ENCODE measurements around the gene TYR. TPM values are rescaled to one million over a fixed set of nuclear protein-coding genes. Genes with fewer than 3 reads are reported as not detected.
A peak's percentile ranks its signal among the peaks of the same experiment; 100 is the strongest.
"Not testable (repeated sequence)": the region's sequence is repeated elsewhere in the genome, so short reads cannot be mapped to it uniquely, and the experiment has no call there.

Gene TYR
- total RNA-seq, 1 donor from 2014 or later, result not detected

DNA sequence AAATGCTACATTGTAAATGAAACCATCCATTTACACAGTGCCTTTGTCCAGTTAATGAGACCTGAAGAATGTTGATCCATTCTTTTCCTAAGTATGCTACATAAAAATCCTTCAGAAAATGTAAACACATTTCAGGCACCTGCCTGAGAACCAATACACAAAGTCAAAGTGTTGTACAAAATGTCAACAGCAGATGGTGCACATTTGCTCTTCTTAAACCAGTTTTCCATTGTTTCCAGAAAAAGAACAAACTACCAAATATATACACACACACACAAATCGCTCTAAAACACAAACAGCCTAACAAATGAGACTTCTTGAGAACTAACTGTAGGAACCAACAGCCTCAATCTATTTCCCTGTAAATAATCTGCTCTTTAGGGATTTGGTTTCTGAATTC lies 156.0 kb downstream of the TYR start:
- Mint-ChIP-seq H3K4me1 (ENCODE audit: low read depth) (peaks cover 11% of the 10 kb centered on the region), H3K27ac (peak overlapping the region; percentile 25)
- DNase-seq (ENCODE audit: low spot score, unreplicated experiment); H3K27me3 Mint-ChIP-seq; H3K36me3 Mint-ChIP-seq (ENCODE audit: insufficient read depth); H3K4me3 Mint-ChIP-seq (ENCODE audit: low read depth); H3K9me3 Mint-ChIP-seq (ENCODE audit: low read depth): not testable (repeated sequence)
- TF ChIP-seq, protein P1, sequence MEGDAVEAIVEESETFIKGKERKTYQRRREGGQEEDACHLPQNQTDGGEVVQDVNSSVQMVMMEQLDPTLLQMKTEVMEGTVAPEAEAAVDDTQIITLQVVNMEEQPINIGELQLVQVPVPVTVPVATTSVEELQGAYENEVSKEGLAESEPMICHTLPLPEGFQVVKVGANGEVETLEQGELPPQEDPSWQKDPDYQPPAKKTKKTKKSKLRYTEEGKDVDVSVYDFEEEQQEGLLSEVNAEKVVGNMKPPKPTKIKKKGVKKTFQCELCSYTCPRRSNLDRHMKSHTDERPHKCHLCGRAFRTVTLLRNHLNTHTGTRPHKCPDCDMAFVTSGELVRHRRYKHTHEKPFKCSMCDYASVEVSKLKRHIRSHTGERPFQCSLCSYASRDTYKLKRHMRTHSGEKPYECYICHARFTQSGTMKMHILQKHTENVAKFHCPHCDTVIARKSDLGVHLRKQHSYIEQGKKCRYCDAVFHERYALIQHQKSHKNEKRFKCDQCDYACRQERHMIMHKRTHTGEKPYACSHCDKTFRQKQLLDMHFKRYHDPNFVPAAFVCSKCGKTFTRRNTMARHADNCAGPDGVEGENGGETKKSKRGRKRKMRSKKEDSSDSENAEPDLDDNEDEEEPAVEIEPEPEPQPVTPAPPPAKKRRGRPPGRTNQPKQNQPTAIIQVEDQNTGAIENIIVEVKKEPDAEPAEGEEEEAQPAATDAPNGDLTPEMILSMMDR (IDR thresholded peaks at IDR 0.05; ENCODE audit: unreplicated experiment), result peak; percentile 44

DNA sequence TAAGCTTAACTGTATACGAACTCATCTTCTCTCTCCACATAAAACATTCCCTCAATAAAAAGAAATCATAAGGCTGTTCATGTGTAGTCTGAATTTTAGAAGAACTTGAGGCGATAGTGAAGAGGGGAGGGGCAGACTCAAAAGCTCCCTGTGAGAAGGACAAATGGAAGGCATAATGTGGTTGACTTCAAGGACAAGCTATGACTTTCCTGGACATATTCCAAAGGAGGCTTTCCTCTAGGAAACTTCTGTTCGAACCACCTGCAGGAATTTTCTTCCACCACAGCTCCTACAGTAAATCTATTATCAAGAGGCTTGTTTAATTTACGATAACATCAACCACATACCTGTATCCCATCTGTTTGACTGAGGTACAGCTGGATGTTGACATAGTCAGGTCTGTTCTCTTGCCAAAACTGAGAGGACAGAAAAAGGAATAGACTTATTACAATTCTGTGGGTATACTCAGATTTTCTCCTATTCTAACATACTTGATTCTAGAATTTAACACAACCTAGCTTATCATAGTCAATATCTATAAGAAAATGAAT lies 159.5 kb downstream of the TYR start:
- not testable (repeated sequence) for H3K36me3 Mint-ChIP-seq (ENCODE audit: insufficient read depth); H3K9me3 Mint-ChIP-seq (ENCODE audit: low read depth); H3K27ac Mint-ChIP-seq; H3K27me3 Mint-ChIP-seq; DNase-seq (ENCODE audit: low spot score, unreplicated experiment); H3K4me3 Mint-ChIP-seq (ENCODE audit: low read depth)
- H3K4me1 Mint-ChIP-seq (ENCODE audit: low read depth), result peaks cover 11% of the 10 kb centered on the region

DNA sequence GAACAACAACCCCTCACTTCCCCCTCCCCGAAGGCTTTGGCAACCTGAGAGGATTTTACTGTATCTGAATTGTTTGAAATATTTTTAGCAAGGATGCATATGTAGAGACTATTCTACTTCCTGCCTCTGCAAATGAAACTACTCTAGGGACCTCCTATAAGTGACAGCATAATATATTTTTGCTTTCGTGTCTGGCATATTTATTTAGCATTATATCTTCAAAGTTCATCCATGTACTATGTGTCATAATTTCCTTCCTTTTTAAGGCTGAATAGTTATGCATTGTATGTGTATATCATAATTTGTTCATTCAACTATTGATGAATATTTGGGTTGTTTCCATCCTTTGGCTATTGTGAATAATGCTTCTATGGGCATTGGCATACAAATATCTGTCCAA lies 160.4 kb downstream of the TYR start:
- DNase-seq (ENCODE audit: low spot score, unreplicated experiment); H3K36me3 Mint-ChIP-seq (ENCODE audit: insufficient read depth); H3K9me3 Mint-ChIP-seq (ENCODE audit: low read depth); H3K27me3 Mint-ChIP-seq; H3K4me3 Mint-ChIP-seq (ENCODE audit: low read depth); H3K27ac Mint-ChIP-seq: not testable (repeated sequence)
- peaks cover 11% of the 10 kb centered on the region for H3K4me1 Mint-ChIP-seq (ENCODE audit: low read depth)

DNA sequence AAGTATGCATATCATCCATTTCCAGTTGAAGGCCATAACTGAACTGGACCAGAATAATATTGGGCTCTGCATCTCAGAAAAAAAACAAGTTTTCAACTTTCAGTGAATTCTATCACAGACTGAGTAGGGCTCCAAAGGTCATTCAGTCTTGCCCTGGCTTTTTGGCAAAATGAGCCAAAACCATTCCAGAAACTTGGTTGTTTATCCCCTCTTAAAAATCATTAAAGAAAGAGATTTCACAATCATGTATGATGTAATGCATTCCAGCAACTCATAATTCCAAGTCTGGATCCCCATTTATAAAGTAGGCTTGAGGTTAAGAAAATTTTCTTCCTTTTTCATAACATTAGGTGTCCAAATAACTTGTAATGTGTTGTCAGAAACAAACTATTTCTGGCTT lies 162.8 kb downstream of the TYR start:
- H3K9me3 Mint-ChIP-seq (ENCODE audit: low read depth); H3K4me1 Mint-ChIP-seq (ENCODE audit: low read depth); H3K4me3 Mint-ChIP-seq (ENCODE audit: low read depth); H3K27me3 Mint-ChIP-seq; H3K27ac Mint-ChIP-seq; DNase-seq (ENCODE audit: low spot score, unreplicated experiment); H3K36me3 Mint-ChIP-seq (ENCODE audit: insufficient read depth): not testable (repeated sequence)

DNA sequence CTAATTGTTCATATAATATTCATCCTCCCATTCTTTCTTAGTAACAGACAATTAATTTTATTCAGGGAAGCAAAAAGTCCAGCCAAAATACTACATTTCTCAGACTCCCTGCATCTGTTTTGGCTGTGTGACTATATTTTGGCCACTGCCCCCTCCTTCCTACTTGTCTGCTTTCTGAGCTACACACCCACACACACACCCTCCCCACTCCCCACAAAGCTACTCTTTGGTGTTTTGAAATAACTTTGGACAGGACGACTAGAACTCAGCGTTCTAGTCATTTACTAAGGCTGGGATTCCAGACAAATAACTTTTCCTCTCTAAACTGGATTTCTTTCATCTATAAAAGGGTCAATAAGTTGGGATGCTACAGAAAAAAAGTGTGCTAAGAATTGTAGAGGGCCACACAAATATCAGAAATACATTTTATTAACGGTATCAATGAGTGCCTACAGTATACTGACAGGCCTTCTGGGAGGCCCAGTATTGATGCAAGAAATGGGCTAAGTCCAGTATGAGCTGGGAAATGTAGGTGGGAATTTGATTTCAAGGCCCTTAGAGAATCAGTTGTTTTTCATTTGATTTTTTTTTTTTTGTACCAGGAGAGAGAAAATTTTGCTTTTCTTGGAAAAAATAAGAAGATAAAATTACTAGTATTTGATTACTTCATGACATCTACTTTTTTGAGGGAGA lies 165.4 kb downstream of the TYR start:
- not testable (repeated sequence) for H3K27me3 Mint-ChIP-seq; DNase-seq (ENCODE audit: low spot score, unreplicated experiment); H3K9me3 Mint-ChIP-seq (ENCODE audit: low read depth); H3K36me3 Mint-ChIP-seq (ENCODE audit: insufficient read depth); H3K4me1 Mint-ChIP-seq (ENCODE audit: low read depth); H3K4me3 Mint-ChIP-seq (ENCODE audit: low read depth); H3K27ac Mint-ChIP-seq

Other genes with a start within 250 kb of the TYR start
- 0.20 and 0.26 TPM in 2 replicates for gene GRM5, start 111.9 kb upstream of the TYR start, total RNA-seq

Data from progenitor cell of endocrine pancreas (in vitro differentiated cells).